NOMO-1 treated with dmso at 0.1 percent for 144 hours (cell line): ENCODE results near the gene NLRP11.

Experiments
- DNase-seq: peaks from one replicate; lab custom pipeline; 2025; ENCODE audit not compliant: unreplicated experiment; lab: John Stamatoyannopoulos, UW

Gene NLRP11

GRCh38 chr19:55831846-55832245, at the start of gene NLRP11:
NLRP11 (minus strand) TSS chr19:55831999; CDS start chr19:55818174, 13,825 bp downstream.
- DNase-seq = no peak

GRCh38 chr19:55877211-55877610, 45.4 kb upstream of the NLRP11 start:
- no peak for DNase-seq

GRCh38 chr19:55870736-55871135, 38.9 kb upstream of the NLRP11 start:
- no peak for DNase-seq

DNA sequence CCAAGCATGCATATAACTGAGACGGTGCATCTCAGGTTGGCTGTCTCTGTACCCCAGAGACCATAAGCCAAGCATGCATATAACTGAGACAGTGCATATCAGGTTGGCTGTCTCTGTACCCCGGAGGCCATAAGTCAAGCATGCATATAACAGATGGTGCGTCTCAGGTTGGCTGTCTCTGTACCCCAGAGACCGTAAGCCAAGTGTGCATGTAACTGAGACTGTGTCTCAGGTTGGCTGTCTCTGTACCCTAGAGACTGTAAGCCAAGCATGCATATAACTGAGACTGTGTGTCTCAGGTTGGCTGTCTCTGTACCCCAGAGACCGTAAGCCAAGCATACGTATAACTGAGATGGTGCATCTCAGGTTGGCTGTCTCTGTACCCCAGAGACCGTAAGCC, 35.3 kb upstream of the NLRP11 start:
- no peak for DNase-seq

DNA sequence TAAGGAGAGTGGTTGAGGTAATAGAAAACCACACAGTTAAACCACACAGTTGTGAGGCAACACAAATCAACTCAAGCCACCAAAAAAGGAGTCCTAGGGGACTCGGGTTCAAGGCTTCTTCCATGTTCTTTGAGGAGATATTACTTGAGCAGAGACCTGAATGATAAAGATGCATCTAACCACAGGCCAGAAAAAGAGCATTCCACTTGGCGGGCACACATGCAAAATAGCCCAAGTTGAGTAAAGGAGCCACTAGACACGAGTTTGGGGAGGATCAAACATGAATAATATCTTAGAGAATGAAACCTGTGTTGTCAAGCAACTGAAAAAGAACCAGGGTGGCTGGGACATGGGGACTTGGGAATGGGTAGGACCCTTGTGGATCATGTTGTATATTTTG, 34.7 kb upstream of the NLRP11 start:
- no peak for DNase-seq

- no peak for DNase-seq
These were observed 27.2 kb upstream of the NLRP11 start for GRCh38 chr19:55858969-55859368.

DNA sequence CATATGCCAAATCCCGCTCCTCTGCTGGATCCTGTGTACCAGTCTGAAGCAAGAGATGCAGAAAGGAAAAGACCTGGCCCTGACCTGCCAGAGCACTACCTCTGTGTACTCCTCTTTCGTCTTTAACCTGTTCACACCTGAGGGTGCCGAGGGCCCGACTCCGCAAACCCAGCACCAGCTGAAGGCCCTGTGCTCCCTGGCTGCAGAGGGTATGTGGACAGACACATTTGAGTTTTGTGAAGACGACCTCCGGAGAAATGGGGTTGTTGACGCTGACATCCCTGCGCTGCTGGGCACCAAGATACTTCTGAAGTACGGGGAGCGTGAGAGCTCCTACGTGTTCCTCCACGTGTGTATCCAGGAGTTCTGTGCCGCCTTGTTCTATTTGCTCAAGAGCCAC, 26.6 kb upstream of the NLRP11 start:
- DNase-seq = no peak

GRCh38 chr19:55857974-55858373, 26.2 kb upstream of the NLRP11 start:
- DNase-seq = no peak

DNA sequence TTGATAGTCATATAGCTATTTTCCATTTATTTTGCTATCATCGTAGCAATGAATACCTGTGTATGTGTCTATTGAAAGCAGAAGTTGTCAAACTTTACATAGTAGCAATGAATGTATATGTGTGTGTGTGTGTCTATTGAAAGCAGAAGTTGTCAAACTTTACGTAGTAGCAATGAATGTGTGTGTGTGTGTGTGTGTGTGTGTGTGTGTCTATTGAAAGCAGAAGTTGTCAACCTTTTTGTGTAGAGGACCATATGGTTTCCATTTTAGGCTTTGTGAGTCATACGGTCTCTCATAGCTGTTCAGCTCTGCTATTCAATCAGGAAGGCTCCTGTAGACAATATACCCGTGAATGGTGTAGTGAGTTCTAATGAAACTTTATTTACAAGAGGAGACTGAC, 25.4 kb upstream of the NLRP11 start:
- no peak for DNase-seq

GRCh38 chr19:55855160-55855559, 23.4 kb upstream of the NLRP11 start:
- DNase-seq = no peak

DNA sequence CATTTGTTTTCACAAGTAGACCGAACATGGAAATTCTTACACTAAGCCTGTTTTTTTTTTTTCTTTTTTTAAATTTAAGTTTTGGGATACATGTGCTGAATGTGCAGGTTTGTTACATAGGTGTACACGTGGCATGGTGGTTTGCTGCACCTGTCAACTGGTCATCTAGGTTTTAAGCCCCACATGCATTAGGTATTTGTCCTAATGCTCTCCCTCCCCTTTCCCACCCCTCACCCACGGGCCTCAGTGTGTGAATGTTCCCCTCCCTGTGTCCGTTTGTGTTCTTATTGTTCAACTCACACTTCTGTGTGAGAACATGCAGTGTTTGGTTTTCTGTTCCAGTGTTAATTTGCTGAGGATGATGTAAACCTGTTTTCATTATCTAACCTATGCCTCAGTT, 7.1 kb upstream of the NLRP11 start:
- no peak for DNase-seq

GRCh38 chr19:55838251-55838650, 6.5 kb upstream of the NLRP11 start:
- no peak for DNase-seq

DNA sequence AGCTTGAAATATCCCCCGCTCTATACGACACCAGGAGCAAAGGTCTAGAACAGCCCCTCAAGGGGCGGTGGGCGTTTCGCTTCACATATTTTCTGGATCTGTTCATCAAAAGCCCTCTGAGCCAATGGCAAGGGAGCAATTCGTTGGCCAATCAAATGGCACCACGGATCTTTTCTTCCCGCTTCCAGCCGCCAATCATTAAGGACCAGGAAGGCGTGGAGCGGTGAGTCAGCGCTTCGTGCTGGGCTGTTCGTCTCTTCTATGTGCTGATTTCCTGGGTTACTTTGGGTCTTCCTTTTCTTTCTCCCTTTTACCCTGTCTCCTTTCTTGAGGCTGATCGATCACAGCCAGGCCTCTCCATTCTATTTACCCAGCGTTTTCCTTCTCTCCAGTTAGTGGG, 4.5 kb upstream of the NLRP11 start, which contains the start of gene NLRP4:
Gene NLRP4 (plus strand): TSS at position 201 of the 400 bp plus-strand sequence. CDS start 15,541 bp downstream, outside the sequence.
- DNase-seq = no peak

DNA sequence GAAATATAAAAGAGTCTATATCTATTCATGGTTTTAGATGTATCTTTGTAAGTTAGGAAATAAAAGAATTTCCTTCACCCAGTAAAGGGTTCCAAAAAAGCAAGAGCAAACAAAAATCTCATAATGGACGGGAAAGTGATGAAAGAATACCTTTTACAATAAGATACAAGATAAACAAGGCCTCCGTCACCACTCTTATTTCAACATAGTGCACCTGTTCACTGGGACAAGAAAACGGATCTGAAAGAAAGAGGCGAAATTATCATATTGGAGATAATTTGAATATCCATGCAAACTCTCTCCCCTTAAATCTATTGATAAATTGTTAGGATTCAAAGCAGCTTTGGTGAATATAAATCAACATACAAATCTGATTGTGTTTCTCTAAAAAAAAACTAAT, 877 bp upstream of the NLRP11 start:
- no peak for DNase-seq

GRCh38 chr19:55830656-55831055, 1.1 kb downstream of the NLRP11 start:
- no peak for DNase-seq

GRCh38 chr19:55820037-55820436, 11.8 kb downstream of the NLRP11 start:
- no peak for DNase-seq

DNA sequence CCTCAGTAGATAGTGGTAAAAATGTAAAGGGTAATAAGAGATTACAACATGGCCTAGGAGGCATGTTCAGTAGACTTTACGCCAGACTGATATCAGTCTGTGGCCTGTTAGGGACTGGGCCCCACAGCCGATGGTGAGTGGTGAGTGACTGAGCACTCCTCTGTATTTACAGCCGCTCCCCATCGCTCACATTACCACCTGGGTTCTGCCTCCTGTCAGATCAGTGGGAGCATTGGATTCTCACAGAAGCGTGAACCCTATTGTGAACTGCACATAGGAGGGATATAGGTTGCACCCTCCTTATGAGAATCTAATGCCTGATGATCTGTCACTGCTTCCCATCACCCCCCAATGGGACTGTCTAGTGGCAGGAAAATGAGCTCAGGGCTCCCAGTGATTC, 17.9 kb downstream of the NLRP11 start:
- no peak for DNase-seq

DNA sequence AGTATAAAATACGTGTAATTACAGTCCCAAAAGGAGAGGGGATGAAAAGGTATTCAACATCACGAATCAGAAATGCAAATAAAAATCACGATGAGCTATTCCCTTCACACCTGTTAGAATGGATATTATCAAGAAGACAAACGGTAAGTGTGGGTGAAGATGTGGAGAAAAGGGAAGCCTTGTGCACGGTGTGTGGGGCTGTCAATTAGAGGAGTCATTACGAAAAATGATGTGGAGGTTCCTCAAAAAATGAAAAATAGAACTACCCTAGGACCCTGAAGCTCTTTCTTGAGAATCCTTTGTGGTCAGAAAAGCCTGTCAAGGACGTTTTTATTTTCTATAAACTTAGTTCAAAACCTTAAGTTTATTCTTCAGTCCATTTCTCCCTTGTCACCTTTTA, 19.4 kb downstream of the NLRP11 start:
- DNase-seq = no peak

DNA sequence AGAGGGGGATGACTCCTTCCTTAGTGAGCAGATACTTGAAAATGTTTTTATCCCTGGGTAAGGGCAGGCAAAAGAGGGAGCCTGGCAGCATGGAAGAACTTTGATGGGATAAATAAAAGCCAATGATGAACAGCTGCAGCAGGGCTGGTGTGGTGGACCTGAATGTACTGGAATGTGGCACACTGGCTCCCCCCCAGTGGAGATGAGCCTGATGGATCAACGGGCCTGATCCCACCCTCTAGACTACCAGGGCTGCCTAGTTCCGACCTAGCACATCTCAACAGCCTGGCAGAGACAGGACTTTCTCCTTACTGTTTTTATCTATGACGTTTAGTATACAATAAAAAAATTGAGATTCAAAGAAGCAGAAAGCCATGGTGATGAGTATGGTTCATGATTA, 20.5 kb downstream of the NLRP11 start:
- no peak for DNase-seq

- peak; percentile 38 for DNase-seq
These were observed 22.3 kb downstream of the NLRP11 start for GRCh38 chr19:55809381-55810058.

DNA sequence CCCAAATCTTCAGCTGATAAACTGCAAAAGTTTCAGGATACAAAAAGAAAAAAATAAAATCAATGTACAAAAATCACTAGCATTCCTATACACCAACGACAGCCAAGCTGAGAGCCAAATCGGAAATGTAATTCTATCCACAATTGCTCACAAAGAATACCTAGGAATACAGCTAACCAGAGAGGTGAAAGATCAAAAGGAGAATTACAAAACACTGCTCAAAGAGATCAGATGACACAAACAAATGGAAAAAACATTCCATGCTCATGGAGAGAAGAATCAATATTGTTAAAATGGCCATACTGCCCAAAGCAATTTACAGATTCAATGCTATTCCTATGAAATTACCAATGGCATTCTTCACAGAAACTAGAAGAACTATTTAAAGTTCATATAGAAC, 29.5 kb downstream of the NLRP11 start:
- DNase-seq = no peak

GRCh38 chr19:55801416-55801815, 30.4 kb downstream of the NLRP11 start:
- no peak for DNase-seq

DNA sequence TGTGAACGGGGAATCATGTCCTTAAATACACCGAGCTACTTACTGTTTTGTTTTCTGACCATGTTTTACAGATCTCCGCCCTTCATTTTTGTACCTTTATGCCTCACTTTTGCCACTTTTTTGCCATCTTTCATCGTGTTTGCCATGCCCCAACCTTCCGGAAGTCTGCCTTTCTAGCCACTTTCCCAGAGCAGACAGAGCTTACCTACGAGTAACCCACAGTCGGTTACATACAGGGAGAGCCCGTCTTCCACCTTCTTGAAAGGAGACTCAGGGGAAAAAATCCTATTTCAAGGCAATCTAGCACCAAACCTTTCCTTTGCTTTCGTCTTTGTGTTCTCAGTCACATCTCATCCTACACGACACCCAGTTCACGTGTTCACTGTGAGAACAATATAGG, 36.8 kb downstream of the NLRP11 start:
- no peak for DNase-seq
